Stimulated activated CD8-positive, alpha-beta memory T cell treated with anti-CD3 and anti-CD28 coated beads, Interleukin-4, amount 100 ng/mL, for 48 hours (primary cell): Measurements from ENCODE around the gene PRDM2.

Source experiments
- DNase-seq: peaks from one replicate; pipeline ENCODE4 v3.0.0-alpha.2; 2020

Gene PRDM2

DNA sequence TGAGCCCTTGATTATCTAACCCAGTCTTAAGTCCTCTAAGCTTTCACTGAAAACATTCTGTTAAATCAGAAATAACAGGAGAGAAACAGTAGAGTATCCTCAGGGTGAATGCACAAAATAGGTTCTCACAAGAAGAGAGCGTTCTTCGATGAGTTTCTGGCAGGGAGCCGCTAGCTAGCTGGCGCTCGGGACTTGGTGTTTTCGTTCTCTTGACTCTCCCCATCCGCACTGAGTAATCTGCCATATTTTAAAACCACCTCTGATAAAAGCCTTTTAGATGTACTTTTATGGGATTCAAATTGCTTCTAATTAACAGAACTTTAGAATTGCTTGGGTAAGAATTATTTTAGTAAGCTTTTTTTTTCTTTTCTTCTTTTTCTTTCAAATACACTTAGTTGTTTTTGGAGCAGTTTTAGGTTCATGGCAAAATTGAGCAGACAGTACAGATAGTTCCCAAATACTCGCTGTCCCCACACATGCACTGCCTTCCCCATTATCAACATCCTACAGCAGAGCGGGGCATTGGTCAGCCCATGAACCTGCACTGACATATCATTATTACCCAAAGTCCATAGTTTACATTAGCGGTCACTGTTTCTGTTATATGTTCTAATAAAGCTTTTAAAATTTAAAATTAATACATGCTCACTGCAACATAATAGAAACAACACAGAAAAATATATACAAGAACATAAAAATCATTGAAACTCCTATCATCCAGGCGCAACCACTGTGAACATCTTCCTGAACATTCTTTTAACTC, 35.4 kb downstream of the PRDM2 start:
- DNase-seq: no peak

- DNase-seq: no peak
These were observed 37.4 kb downstream of the PRDM2 start for GRCh38 chr1:13737398-13737797.

DNA sequence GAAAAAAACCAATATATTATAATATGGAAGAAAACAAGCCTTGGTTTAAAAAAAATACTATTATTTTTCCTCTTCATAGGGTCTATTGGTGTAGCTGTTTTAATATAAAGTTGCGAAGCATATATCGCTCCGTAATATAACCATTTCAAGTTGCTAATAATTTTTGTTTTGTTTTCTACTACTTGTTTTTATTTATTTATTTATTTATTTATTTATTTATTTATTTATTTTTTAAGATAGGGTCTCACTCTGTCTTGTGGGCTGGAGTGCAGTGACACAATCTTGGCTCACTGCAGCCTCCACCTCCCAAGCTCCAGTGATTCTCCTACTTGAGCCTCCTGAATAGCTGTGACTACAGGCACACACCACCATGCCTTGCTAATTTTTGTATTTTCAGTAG, 46.4 kb downstream of the PRDM2 start:
- no peak for DNase-seq

- peak; percentile 95 for DNase-seq
These were observed 48.9 kb downstream of the PRDM2 start for GRCh38 chr1:13748610-13749505.

- peak; percentile 71 for DNase-seq
These were observed 49.8 kb downstream of the PRDM2 start for GRCh38 chr1:13749543-13750341.

GRCh38 chr1:13751458-13751871, 51.5 kb downstream of the PRDM2 start:
- DNase-seq: no peak

GRCh38 chr1:13751985-13752384, 52.0 kb downstream of the PRDM2 start:
- DNase-seq: no peak

DNA sequence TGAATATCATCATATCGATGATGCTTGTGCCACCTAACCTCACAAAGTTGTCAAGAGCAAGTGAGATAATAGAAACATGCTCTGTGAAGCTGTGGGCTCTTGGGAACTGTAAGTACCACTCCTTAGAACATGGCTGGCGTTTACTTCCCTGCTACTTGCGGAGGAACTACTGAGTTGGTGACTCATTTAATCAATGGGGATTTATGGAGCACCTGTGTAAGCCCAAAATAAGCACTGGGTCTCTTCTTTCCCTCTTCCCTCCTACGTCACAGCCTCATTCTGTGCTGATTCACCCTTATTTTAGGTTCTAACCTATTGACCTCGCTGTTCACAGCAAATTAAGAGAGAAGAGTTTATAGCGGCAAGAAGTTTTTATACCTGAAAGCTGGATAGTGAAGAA, 52.9 kb downstream of the PRDM2 start:
- no peak for DNase-seq

DNA sequence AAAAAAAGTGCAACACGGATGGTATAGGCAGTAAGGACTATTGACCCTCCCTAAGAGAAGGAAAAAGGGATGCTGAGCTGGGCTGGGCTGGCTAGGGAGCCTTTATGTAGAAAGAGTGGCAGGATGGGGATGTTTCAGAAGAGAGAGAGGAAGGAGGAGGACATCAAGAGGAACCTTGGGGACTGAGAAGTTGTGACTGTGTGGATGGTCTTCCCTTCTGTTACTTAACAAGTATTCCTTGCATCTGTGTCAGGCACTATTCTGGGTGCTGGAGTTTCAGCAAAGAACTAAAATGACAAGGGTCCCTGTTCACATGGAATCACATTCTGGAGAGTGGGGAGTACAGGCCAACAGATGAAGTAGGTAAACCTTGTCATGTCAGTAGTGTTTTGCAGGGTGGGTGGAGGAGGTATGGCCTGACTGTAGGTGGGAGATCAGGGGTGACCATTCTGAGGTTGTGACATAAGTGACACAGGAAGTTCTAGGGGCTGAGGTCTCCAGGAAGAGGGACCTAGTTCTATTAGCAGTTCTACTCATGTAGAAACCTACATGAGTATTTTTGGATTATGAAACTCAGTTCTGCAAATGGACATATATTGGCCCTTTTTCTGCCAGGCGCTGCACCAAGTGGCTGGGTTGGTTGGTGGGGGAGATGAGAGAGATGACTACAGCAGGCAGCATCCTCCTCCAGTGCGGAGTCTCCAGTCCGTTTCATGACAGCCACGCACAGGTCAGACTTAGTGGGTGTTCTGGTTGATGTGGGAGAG, 53.8 kb downstream of the PRDM2 start:
- DNase-seq: no peak

DNA sequence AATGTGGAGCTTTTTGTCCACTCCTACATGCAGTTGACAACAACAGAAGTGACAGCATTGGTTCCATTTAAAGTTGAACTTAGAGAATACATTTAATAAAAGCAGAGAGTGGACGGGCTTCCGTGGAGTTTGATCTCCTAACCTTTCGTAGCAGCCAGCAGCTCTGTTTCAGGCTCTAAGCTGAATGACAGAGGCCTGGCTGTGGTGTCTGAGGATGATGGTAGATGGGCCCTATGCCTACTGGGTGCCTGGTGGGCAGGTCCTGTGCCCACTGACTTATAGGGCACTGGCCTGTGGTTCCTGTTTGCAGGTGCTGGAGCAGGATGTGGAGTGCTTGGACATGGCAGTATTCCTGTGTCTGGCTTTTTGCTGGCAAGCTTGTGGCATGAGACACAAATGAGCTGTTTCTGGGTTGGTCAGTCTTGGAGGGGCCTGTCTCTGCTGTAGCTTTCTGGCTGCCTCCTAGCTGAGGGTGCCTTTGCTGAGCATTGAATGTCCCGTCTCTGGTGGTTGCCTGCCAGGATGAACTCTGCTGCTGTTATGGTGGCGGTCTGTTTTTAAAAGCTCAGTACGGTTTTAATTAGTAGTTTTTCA, 54.6 kb downstream of the PRDM2 start:
- no peak for DNase-seq

GRCh38 chr1:13756557-13757315, 56.7 kb downstream of the PRDM2 start:
- no peak for DNase-seq

- no peak for DNase-seq
These were observed 57.7 kb downstream of the PRDM2 start for GRCh38 chr1:13757693-13758092.

DNA sequence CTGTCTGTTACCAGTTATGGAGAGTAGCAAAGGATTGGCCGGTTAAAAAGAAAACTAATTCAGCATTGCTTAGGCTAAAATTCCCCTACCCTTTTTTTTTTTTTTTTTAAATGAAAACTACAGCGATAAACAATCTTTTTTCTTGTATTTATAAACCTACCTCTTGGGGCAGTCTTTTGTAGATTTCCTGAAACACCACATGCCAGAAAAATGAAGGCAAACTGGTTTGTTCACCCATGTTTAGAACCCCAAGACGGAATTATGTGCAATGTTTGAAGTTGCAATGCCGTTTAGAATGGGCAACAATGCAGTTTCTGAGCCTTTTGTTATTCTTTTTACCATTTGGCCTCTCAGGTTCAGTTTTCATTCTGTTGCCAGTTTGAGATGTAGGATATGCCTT, 59.1 kb downstream of the PRDM2 start:
- DNase-seq: no peak

DNA sequence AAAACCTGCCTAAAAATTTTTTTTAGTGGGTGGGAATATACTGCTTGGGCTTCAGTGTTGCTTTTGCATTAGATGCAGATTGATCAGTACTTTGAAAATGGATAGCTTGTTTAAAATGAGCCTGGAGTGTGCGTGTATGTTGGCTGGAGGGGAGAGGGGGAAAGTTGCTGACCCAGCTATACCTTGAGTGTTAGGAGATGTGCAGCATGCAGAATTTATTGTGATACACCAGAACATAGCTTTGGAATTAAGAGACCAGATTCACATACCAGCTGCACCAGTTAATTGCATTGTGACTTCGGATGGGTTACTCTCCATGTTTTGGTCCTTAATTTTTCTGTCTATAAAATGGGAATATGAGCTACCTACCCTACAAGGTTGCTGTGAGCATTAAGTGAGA, 60.4 kb downstream of the PRDM2 start:
- no peak for DNase-seq

- DNase-seq: no peak
These were observed 60.9 kb downstream of the PRDM2 start for GRCh38 chr1:13760921-13761320.

DNA sequence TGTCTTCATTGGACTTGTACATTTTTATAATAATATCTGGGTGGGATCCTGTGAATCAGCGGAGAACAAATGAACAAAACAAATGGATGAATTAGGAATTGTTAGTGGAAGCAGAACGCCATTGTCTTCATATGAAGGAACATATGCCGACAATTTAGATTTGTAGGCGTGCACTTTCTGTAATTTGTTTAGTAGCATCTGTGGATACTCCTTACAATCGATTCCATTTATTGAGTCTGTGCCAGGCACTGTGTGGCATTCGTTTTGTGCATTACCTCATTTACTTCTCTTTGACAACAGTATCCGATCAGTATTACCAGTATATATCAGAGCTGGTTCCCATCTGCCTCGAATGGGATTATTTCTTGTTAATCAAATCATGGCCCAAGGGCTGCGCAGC, 61.9 kb downstream of the PRDM2 start:
- no peak for DNase-seq

DNA sequence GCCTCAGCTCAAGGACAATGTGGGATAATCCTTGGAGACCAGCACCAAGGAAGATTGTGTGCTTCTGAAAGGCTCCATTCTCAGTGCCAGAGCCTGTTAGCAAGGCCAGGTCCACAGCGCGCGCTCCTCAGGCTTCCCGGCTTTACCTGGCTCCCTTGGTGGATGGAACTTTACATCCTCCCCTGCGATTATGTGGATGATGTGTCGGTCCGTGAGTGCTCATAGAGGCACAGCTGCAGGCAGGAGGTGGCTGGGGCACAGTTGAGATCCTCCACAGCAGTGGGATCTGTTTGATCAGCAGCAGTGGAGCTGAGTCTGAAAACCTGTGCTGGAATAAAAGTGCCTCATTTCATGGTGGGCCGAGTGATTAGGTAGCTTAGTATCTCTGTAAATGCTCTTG, 62.7 kb downstream of the PRDM2 start:
- no peak for DNase-seq

DNA sequence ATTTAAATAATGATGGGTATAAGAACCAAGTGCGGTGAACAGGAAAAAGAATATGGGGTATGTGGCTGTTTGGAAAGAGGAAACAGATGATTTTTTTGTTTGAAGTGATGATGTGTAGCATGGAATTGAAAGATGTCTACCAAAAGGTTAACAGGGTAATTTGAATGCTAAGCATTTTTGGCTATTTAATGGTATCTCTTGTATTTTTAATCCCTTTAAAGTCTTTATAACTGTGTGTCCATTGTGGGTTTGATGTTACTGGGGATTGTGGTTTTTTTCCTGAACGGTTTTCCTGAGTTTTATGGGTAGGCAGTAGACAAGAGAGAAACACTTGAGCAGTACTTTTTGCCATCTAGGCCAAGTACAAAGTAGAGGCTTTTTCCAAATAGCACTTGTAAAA, 63.2 kb downstream of the PRDM2 start:
- DNase-seq: no peak

GRCh38 chr1:13763991-13764390, 64.0 kb downstream of the PRDM2 start:
- DNase-seq: no peak

DNA sequence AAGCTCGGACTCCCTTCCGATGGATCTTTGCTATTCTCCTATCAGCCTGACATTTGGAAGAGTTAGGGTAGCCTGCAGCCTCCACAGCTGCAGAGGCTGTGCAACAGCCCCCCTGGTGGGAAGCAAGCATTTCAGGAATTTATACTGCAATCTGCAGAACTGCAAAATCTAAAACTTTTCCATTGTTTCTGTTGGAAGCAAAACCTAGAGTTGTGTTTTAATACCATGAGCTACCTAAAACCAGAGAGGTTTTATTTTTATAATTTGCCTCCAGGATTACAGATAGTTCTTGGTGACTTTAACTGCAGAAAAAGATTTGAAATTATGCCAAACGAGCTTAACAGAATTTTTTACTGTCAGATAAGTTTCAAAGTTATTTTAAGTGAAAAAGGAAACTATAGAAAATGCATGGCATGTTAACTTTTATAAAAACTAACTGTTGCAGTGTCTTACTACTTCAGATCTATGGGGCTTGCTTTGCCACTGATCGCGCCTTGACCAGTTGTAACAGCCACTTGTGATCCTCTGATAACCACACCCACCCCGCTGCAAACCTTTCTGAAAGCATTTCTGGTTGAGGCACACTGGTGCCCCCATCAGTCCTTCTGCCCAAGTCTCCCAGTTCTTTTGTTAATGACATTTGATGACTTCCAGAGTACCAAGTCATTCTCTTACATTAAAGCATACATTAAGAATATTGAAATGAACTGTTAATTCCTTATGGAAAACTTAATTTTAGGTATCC, 64.8 kb downstream of the PRDM2 start:
- DNase-seq: peak; percentile 34
